C4-2B (cell line): ENCODE results near the gene DUOXA2.
A peak's percentile ranks its signal among the peaks of the same experiment; 100 is the strongest.

Experiments used
- H3K27ac ChIP-seq: fragments of 450-650 bp; 2 replicates; pipeline ENCODE4 v1.5.1; 2017
- ZFX ChIP-seq: fragments of 450-650 bp; IDR thresholded peaks from 2 replicates; pipeline ENCODE4 v1.6.1; 2017
- TF ChIP-seq, protein P1 (sequence below): fragments of 450-650 bp; conservative IDR thresholded peaks from 2 replicates; pipeline ENCODE4 v1.5.1; 2017; ENCODE audit warnings: mild to moderate bottlenecking

The DUOXA2 gene

DNA sequence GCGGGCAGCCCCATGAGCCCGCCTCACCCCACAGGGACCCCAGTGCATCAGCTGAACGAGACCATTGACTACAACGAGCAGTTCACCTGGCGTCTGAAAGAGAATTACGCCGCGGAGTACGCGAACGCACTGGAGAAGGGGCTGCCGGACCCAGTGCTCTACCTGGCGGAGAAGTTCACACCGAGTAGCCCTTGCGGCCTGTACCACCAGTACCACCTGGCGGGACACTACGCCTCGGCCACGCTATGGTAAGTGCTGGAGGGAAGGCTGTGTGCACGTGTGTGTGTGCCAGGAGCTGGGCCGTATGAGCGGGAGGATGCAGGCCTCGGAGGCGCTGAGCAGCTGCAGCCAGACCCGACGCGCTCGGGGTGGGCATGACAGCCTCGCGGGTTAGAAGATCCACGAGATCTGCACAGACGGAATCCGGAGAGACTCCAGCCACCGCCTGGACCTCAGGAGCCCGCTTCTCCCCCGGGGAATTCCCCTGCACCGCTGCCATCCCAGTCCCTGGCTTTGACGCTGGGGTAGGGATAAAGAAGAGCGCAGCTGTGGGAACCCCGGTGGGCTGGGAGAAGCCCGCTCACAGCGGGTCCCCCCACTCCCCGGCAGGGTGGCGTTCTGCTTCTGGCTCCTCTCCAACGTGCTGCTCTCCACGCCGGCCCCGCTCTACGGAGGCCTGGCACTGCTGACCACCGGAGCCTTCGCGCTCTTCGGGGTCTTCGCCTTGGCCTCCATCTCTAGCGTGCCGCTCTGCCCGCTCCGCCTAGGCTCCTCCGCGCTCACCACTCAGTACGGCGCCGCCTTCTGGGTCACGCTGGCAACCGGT lies 2.6 kb downstream of the DUOXA2 start:
- no peak overlapping the region for H3K27ac ChIP-seq
- TF ChIP-seq, protein P1, sequence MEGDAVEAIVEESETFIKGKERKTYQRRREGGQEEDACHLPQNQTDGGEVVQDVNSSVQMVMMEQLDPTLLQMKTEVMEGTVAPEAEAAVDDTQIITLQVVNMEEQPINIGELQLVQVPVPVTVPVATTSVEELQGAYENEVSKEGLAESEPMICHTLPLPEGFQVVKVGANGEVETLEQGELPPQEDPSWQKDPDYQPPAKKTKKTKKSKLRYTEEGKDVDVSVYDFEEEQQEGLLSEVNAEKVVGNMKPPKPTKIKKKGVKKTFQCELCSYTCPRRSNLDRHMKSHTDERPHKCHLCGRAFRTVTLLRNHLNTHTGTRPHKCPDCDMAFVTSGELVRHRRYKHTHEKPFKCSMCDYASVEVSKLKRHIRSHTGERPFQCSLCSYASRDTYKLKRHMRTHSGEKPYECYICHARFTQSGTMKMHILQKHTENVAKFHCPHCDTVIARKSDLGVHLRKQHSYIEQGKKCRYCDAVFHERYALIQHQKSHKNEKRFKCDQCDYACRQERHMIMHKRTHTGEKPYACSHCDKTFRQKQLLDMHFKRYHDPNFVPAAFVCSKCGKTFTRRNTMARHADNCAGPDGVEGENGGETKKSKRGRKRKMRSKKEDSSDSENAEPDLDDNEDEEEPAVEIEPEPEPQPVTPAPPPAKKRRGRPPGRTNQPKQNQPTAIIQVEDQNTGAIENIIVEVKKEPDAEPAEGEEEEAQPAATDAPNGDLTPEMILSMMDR = no peak
- TF ChIP-seq ZFX = no peak

DNA sequence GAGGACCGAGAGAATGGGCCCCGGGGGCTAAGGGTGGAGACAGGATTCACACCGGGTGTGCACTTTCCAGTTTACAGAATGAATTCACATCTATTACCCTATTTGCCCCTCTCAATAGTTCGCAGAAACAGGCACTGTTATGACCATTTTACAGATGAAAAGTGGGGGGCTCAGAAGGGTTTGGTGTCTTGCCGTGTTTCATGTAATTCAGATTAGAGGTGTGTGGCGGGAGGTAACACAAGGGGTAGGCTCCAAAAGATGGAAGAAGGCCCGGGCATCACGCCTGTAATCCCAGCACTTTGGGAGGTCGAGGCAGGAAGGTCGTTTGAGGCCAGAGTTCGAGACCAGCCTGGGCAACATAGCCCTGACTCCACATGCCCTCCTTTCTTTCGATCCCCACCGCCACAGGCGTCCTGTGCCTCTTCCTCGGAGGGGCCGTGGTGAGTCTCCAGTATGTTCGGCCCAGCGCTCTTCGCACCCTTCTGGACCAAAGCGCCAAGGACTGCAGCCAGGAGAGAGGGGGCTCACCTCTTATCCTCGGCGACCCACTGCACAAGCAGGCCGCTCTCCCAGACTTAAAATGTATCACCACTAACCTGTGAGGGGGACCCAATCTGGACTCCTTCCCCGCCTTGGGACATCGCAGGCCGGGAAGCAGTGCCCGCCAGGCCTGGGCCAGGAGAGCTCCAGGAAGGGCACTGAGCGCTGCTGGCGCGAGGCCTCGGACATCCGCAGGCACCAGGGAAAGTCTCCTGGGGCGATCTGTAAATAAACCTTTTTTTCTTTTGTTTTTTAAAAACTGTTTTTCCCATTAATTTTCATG lies 3.4 kb downstream of the DUOXA2 start:
- no peak for TF ChIP-seq ZFX
- TF ChIP-seq, protein P1 = no peak
- H3K27ac ChIP-seq = no peak overlapping the region

DNA sequence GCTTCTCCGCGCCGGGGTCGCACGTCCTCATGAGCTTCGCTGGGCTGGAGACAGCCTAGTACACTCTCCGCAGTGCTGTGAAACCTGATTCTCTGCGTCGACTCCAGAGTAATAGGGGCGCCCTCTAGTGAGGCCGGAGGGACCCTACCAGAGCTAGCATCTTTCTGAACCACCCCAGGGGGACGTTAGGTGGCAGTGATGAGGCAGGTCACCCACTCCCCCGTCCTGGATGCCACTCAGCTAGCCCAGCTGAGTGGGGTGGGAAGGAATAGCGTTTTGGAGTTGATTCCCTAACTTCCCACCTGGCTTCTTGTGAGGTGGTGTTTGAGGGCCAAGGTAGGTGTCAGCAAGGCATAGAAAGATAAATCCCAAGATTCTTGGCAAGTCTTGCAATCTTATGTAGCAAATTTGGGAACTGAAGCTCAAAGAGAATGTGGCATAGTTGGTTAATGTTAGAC lies 4.0 kb downstream of the DUOXA2 start:
- TF ChIP-seq ZFX = no peak
- TF ChIP-seq, protein P1 = peak; percentile 100

DNA sequence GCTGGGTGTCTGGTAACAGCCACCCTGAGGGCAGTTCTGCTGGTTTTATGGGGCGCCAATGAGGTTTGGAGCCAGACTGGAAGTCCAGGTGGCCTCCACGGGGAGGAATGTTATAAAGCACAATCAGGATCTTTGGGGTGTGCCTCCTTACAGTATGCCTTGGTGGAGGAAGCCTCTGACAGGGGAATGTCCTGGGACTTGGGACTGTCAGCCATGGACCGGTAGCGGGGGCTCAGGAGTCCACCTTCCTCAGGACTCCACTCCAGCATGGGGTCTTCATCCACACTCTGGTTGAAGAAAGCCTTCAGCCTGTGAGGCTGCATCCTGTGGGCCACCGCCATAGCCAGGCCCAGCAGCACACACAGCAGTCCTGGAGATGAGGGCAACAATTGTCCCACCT lies 4.9 kb downstream of the DUOXA2 start:
- no peak overlapping the region for H3K27ac ChIP-seq
- TF ChIP-seq, protein P1 = no peak
- TF ChIP-seq ZFX = no peak

More for the DNA sequence above, 4.0 kb downstream of the DUOXA2 start:
- no peak overlapping the region for H3K27ac ChIP-seq

DNA sequence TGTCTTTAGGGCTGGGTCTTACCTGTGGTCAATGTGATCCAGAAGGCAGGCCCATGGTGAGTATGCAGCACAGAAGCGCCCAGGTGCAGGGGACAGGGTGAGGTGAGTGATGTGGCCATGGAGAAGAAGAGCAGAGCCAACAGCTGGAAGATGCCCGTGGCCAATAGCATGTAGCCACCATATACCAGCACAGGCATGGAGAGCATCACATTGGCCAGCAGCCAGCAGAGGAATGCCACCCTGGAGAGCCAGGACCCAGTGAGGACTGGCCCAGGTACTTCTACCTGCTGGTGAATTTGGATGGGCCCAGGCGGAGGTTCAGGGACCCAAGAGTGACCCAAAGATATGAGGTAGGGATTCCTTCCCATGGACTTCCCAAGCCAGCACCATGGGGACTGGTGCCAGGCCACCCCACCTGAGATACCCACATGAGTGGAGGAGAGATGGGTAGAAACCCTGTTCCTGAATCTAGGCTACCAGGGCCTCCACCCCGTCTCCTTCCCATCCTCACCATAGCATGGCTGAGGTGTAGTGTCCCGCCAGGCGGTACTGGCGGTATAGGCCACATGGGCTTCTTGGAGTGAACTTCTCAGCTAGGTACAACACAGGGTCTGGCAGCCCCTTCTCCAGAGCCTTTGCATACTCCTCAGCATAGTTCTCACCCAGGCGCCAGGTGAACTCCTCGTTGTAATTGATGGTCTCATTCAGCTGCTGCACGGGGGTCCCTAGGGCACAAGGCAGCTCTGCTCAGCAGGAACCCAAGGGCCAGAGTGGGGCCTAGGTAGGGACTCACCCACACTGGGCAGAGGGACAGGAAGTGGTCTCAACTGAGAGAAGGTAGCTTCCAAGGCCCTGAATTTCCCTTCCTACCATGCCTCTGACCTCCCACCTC lies 6.2 kb downstream of the DUOXA2 start:
- H3K27ac ChIP-seq = no peak overlapping the region
- TF ChIP-seq, protein P1 = no peak
- no peak for TF ChIP-seq ZFX

DNA sequence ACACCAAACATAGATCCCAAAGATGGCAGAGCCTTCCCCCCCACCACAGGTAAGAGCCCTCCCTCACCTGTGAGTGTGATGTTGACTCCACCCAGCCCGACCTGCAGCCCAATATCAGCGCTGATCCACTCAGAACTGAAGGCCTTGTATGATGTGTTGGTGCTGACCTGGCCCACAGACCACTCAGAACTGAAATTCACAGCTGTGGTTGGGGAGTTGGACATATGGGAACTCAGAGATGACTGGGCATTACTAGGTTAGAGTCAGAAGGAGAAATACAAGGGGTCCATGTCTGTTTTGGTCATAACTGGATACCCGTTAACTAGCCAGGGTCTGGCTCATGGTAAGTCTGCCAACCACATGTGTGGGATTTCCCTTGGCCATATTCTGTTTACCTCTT lies 6.9 kb downstream of the DUOXA2 start:
- H3K27ac ChIP-seq = no peak overlapping the region
- TF ChIP-seq ZFX = no peak
- TF ChIP-seq, protein P1 = no peak
